Right lobe of liver (tissue), 4 donors: ENCODE data around the gene TMEM266.

Source experiments
- CTCF ChIP-seq, 4 donors: fragments of 200-600 bp in 3 of 4; fragments of 450-650 bp in 1 of 4; IDR thresholded peaks; one replicate each; pipeline versions ENCODE4 v1.5.1 to v1.8.0; 2016 to 2022; ENCODE audit warnings: antibody characterized with exemption in 4 of 4, mild to moderate bottlenecking in 2 of 4
- POLR2A ChIP-seq: fragments of 450-650 bp; IDR thresholded peaks from one replicate; pipeline ENCODE4 v1.6.1; 2017; ENCODE audit warnings: antibody characterized with exemption, mild to moderate bottlenecking
- donor health status: DM: no; HTN: no; CAD: no.
- donor health status: DM: no; HTN: no; CAD: no.
- donor health status: DM: no; HTN: yes; CAD: no.

- TF ChIP-seq POLR2A (no peak), CTCF (IDR thresholded peaks at IDR 0.05) (no peak)
These were observed 6.0 kb downstream of the TMEM266 start for GRCh38 chr15:76065793-76066192.
